ENCODE results near the gene CAPZA1.
"Not testable (repeated sequence)": the region's sequence is repeated elsewhere in the genome, so short reads cannot be mapped to it uniquely, and the experiment has no call there.

Gene CAPZA1

DNA sequence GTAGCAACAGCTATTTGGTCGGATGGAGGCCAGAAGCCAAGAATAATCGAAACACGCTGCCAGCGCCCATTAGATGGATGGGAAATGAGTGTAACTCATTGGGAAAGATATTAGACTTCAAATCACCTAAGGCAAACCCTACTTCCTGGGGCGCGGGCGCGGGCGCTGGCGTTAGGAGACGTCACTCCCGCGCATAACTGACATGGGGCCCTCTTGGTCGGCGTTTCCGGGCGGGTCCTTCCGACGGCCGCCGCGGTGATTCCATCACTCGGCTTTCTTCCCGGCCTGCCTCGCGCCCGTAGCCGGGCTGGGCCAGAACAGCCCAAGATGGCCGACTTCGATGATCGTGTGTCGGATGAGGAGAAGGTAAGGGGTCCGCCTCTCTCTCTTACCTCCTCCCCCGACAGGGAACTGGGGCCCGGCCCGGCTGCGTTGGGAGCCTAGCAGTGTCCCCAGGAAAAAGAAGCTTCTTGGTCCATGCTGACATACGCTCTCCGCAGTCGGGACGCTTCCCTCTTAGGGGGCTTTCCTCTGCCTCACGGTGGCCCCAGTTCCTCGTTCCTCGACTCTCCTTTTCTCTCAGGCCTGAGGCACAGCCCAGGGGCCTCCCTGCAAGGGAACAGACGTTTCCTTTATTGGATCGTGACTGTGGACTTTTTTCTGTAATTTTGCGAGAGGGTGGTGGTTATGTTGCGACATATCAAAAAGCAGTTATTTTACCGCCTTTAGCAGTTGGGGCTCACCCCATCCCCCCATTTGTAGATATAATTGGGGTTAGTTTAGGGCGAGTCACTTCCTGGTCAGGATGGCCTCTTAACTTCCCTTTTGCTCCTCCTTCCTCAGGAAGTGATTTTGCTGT lies at the start of gene CAPZA1:
CAPZA1 (plus strand) TSS at position 315 of the 859 bp plus-strand sequence; CDS start at position 328, 13 bp downstream.
- peak; percentile 74 to 81 for DNase-seq (ENCODE audit: low read depth in 2 of 2, low spot score in 1 of 2)

DNA sequence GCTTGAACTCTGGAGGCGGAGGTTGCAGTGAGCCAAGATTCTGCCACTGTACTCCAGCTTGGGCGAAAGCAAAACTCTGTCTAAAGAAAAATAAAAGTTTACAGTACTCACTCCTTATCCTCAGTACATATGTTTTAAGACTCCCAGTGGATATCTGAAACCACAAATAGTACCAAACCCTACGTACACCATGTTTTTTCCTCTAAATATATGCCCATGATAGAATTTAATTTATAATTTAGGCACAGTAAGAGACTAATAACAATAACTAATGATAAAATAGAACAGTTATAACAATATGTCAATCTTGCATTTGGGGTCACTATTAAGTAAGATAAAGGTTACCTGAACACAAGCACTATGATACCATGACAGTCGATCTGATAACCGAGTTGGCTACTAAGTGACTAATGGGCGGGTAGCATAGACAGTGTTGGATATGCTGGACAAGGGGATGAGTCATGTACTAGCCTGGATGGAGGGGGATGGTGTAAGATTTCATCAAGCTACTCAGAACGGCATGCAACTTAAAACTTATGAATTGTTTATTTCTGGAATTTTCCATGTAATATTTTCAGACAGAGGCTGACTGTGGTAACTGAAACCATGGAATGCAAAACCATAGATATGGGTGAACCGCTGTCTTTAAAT lies 44.4 kb upstream of the CAPZA1 start:
- DNase-seq (ENCODE audit: low read depth in 2 of 2, low spot score in 1 of 2), result no peak

DNA sequence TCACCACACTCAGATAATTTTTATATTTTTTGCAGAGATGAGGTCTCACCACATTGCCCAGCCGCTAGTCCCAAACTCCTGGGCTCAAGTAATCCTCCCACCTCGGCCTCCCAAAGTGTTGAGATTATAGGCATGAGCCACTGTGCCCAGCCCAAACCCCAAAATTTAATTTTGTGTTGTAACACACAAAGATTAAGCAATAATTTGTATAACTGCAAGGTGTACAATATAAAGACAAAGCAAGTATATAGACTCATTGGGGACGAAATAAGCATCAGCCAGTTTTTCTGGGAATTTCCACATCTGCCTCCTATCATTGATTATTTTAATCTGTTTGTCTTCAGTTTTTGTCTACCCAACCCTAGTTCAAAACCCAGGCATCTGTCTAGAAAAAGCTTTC lies 43.4 kb upstream of the CAPZA1 start:
- DNase-seq (ENCODE audit: low read depth in 2 of 2, low spot score in 1 of 2), result no peak

DNA sequence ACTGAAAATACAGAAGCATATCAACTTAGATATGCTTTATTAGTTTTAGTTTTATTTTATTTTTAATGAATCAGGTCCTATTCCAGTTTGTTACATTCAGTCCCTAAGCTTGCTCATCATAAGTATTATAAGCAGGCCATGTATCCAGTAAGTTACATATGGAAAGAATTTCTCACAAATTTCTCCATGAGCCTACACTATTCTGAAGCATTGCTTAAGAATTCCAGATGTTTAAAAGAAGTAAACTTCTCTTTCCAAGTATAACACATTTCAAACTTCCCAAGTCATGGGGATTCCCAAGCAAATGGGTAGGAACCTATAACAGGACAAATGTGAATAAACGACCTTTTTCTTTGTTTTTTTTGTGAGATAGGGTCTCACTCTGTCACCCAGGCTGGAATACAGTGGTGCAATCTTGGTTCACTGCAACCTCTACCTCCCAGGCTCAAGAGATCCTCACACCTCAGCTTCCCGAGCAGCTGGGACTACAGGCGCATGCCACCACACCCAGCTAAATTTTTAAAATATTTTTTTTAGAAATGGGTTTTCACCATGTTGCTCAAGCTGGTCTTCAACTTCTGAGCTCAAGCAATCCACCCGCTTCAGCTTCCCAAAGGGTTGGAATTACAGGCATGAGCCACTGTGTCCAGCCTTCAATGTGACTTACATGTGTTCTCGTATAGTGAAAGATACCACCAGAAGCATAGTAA lies 39.7 kb upstream of the CAPZA1 start:
- no peak for DNase-seq (ENCODE audit: low read depth in 2 of 2, low spot score in 1 of 2)

DNA sequence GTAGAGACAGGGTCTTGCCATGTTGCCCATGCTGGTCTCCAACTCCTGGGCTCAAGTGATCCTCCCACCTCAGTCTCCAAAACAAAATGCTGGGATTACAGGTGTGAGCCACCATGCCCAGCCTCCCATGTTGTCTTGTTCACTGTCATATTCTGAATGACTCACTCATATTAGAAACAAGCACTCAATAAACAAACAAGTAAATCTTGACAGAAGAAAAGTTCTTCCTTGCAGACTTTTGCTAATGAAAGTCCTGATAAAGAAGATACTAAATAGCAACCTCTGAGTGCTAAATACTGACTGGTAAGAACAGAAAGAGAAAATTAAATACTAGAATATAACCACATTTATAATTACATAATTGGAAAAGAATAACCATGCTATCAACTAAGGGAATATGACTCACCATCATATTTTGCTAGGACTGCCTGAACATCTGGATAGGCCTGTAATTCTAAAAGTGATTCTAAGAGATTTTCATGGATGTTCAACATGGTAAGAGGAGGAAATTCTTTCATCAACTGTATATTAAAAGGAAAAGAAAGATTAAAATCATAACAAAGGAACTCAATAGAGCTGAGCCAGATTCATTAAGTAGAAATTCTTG lies 37.9 kb upstream of the CAPZA1 start:
- no peak for DNase-seq (ENCODE audit: low read depth in 2 of 2, low spot score in 1 of 2)

DNA sequence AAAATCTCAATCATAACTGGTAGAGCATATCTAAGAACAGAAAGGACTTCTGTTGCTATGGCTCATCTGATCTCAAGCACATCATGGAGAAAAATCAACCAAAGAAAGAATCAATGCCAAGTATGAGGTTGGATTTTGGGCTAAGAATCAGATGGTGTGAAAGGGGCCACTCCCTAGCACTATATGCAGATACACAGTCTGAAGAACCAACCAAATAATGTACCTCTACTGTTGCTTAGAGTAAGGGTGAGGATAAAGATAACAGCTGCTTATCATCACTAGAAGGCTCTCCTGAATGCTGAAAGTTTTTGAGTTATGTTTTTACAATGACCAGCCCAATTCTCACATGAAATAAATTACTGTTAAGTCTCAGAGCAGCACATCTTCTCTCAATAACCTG lies 36.3 kb upstream of the CAPZA1 start:
- DNase-seq (ENCODE audit: low read depth in 2 of 2, low spot score in 1 of 2), result no peak

DNA sequence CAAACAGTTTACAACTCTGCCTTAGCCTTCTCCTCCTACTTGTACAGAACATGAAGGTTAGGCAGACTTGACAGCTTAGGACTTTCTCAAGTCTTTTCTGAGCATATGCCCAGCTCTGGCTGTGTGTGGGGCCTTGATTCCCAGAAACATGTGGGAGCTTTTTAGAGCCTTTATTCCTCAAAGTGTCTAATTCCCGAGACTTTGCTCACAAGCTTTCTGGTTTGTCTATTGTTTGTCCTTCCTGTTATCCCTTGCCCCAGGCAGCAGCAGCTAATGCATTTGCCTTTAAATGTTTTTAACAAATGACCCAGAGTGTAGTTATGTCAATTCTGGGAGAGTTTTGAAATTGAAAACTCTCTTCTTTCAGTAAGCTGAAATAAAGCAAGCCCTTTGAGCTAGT lies 29.9 kb upstream of the CAPZA1 start:
- no peak for DNase-seq (ENCODE audit: low read depth in 2 of 2, low spot score in 1 of 2)

DNA sequence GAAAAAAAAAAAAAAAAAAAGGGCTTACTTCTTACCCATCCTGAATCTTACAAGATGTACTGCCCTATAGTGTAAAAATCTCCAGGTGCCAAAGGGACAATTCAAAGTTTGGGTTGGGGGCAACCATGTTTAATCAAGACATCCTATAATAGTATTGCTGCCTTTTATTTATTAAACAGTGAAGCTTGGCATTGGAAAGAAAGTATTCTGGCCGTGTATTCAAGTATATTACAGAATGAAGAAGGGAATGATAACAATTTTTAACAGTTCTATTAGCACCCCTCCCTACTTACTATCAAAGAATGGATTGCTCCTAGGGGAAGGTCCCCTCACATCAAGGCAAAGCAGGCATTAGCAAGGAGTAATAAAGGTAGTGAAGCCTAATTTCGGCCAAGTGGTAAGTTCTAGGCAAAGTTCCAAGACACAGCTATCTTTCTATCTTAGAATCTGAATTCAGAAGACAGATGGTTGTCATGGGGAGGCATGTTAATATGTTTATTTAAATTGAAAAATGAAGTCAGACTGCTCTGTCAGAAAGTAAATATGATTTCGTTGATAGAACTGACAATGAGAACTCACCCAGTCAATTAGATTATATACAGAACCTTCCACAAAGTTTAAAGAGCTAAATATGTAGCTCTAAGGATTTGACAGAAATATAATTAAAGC lies 25.3 kb upstream of the CAPZA1 start:
- no peak for DNase-seq (ENCODE audit: low read depth in 2 of 2, low spot score in 1 of 2)

DNA sequence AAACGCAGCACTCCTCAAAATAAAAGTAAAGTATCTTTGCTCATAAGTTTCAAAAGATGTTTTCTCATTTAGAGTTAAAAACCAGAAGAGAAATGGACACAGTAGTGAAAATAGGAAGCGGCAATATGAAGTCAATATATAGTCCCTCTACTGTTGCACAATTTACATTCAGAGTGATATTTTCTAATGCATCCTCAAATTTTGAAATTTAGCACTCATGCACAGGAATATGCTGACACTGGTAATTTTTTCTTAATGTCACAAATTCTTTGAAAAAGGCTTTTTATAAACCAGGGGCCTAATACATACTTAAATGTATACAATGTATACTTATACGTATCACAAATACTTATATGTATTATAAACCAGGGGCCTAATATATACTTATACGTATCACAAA lies 20.2 kb upstream of the CAPZA1 start:
- DNase-seq (ENCODE audit: low read depth in 2 of 2, low spot score in 1 of 2), result no peak

DNA sequence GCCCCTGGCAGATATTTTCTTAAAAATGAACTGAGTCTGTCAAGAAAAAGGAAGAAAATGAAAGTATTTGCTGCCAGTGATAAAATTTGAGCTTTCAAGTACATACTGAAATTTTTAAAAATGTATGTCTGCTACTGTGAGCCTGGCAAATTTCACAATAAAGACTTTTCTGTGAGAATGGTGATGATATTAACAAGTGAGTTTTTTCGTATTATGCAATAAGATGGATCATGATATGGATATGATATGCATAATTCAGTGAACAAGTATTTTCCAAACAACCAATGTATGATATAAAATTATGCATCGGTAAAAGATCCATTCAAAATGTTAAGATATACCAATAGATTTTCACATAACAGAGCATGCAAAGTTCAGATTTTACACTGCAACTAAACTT lies 16.6 kb upstream of the CAPZA1 start:
- no peak for DNase-seq (ENCODE audit: low read depth in 2 of 2, low spot score in 1 of 2)

DNA sequence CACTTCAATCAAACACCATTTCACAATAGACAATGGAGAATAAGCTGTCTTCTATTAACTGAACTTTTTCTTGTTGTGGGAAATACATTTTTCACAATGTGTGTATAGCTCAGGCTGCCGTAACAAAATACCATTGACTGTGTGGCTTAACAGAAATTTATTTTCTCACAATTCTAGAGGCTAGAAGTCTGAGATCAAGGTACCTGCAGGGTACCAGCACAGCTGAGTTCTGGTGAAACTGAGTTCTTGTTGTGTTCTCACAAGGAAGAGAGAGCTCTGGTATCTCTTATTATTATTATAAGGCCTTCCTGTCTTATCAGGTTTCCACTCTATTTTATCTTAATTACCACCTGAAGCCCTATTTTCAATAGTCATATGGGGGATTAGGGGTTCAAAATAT lies 16.1 kb upstream of the CAPZA1 start:
- no peak for DNase-seq (ENCODE audit: low read depth in 2 of 2, low spot score in 1 of 2)

DNA sequence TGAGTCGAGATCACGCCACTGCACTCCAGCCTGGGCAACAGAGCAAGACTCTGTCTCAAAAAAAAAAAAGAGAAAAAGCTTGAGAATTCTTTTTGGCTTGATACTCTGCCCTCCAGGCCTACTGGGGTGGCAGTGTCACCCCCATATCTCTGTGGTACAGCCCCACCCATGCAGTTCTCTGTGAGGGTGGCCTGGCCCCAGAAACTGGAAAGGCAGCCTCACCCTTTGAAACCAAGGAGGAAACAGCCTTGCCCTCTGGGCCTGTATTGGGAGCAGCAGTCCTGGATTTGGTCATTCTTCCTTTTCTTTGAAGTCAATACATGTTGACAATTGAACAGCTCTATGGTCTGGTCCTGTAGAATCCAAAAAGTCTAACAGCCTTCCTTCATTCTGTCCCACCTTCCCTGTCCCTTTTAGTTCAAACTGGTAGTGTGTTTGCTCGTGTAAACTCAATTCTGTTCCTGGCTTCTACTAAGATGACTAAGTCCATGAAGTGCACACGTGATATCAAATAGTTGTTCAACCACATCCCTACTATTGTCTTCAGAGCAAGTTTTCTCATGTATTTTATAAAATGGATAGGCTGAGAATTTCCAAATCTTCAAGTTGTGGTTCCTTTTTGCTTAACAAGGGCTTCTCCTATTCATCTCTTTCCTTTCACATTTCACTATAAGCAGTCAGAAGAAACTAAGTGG lies 13.9 kb upstream of the CAPZA1 start:
- DNase-seq (ENCODE audit: low read depth in 2 of 2, low spot score in 1 of 2), result no peak

DNA sequence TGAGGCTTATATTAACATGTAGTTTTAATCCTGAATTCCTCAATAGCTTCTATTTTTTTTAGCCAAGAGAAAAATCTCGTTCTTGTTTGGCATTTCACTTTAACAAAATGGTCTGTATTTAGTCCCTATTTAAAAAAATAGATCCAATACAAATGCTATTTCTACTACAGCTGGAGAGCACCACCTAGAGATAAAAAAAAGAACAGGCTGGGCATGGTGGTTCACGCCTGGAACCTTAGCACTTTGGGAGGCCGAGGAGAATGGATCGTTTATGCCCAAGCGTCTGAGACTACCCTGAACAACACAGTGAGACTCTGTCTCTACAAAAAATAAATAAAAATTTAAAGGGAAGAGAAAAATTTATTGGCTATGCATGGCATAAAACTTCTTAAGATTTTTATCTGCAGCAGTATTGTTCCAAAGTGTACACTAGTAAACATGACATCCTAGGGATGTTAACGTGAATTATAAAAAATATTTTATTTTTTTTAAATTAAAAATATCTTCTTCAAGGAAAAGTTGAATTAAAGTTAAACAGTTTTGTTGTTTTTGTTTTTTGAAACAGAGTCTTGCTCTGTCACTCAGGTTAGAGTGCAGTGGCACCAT lies 5.1 kb upstream of the CAPZA1 start:
- DNase-seq (ENCODE audit: low read depth in 2 of 2, low spot score in 1 of 2), result no peak

DNA sequence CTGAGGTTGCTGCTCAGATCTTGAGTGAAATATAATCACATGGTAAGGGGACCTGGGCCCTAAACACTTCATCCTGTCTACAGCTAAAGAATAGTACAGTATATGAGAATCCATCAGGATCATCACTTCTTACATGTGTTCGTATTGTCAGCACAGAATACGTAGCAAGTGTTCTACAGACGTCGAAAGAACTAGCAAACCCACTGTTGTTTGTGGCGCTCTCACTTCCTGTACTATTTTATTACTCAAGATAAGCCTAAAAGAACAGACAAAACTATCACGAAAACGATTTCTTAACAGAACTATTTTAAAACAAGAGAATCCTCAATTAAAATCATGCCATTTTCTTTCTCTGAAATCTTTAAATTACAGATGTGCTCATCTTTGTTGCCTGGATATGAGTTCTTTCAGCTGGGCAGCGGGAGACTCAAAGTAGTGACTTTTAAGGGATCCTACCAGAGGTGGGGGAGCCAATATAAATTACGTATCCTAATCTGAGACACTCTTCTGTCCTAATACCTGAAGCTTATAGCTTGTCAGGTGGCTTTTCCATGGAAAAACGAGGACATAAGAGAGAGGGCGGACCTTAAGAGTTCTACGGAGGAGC lies 1.4 kb upstream of the CAPZA1 start:
- DNase-seq (ENCODE audit: low read depth in 2 of 2, low spot score in 1 of 2), result no peak

DNA sequence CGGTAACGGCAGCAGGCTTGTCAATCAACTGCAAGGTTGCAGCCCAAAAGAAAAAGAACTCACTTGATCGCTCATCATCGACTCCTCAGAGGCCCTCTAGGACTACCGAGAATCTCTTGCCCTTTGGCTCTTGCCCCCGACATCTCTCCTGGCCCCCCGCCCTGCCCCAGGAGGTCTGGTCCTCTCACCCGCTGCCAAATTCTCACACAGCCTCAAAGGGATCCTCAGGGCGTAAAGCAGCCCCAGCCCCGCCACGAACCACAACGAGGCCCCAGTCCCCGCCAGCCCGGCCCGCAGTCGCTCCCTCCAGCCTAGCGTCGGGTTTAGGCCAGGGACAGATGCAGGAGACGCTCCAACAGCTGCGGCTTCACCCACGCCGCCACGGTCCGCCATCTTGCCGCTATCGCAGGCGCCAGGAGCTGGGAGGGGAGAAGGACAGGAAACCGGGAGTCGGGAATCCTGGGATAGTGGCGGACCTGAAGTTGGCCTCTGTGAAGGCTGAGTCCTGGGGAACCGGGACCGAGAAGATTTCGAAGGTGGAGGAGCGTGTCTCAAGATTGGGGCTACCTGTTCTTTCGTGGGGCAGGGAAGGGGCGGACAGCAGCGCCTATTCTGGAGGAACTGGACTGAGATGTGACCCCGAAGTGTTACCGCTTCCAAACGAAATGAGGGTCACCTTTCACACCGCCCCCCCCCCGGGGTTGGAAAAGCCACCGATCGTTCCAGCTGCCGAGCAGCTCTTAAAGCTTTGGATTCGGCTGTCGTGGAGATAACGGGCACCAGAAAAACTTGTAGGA lies 713 bp upstream of the CAPZA1 start, which contains the start of gene ST7L:
ST7L (minus strand) TSS at position 421 of the 797 bp plus-strand sequence; CDS start at position 393, 28 bp downstream.
- peak; percentile 28 to 38 for DNase-seq (ENCODE audit: low read depth in 2 of 2, low spot score in 1 of 2)

DNA sequence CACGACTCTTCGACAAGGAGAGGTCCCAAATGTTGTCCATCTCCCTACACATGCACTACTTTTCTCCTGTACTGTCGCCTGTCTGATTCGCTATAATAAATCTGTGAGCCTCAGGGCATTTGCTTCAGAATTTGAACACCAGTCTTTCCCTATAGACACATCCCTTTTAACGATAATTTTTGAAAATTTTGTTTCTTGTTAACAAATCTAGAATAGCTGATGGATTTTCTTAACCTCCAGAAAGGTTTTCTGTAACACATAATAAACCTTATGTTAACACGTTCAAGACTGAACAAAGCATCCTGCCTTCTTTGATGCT lies 704 bp downstream of the CAPZA1 start:
- no peak for DNase-seq (ENCODE audit: low read depth in 2 of 2, low spot score in 1 of 2)

DNA sequence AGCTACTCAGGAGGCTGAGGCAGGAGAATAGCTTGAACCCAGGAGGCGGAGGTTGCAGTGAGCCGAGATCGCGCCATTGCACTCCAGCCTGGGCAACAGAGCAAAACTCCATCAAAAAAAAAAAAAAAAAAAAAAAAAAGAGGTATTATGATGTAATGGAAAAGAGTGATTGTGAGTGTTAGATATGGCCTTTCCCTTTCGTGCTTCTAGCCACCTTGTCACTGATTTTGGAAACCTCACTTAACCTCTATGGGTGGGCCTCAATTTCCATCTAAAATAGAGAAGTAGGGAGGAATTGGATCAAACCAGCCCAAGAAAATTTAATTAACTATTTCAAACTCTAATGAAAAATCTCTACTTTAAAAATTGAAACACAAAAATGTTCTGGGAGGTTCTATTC lies 4.9 kb downstream of the CAPZA1 start:
- DNase-seq (ENCODE audit: low read depth in 2 of 2, low spot score in 1 of 2), result not testable (repeated sequence)

DNA sequence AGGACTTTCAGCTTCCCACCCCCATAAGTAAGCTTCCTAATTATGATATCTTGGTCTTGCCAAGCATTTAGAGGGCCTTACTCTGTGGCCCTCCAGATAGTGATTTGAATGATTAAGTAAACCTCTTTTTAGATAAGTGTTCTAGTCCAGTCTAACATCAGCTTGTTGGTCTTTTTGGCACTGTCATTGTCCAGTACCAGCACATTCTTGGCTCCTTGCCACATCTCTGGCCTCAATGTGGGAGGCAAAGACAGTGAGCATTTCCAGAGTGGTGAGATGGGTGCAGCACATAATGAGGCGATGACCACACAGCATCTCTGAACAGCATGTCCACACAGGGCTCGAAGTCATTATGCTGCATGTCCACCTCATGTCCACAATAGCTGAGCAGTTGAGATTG lies 6.1 kb downstream of the CAPZA1 start:
- DNase-seq (ENCODE audit: low read depth in 2 of 2, low spot score in 1 of 2), result no peak

DNA sequence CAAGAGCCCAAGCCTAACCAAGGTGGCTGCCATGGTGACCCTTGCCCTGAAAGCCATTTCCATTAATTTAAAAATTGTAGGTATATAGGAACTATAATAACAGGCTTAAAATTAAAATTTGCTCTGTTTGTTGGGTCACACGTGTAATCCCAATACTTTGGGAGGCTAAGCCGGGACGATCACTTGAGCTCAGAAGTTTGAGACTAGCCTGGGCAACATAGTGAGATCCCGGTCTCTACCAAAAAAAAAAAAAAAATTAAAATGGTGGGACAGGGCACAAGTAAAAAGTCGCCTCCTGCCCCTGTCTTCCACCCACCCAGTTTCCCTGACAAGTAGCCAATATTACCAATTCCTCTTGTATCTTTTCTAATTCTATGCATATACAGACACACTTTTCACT lies 6.6 kb downstream of the CAPZA1 start:
- no peak for DNase-seq (ENCODE audit: low read depth in 2 of 2, low spot score in 1 of 2)

Measured in stimulated activated CD8-positive, alpha-beta memory T cell treated with anti-CD3 and anti-CD28 coated beads, Interleukin-4, amount 100 ng/mL, for 1 hour (primary cell).